GM12873 (cell line): Measurements from ENCODE around the gene ZIC5.

ENCODE experiments used
- TF ChIP-seq, protein P1 (sequence below): IDR thresholded peaks from 2 replicates; pipeline ENCODE4 v1.5.1; 2012; ENCODE audit warnings: low read depth, mild to moderate bottlenecking, moderate library complexity, low read length, control low read depth; ENCODE audit not compliant: insufficient read depth; ENCODE audit errors: missing control alignments

ZIC5 gene

DNA sequence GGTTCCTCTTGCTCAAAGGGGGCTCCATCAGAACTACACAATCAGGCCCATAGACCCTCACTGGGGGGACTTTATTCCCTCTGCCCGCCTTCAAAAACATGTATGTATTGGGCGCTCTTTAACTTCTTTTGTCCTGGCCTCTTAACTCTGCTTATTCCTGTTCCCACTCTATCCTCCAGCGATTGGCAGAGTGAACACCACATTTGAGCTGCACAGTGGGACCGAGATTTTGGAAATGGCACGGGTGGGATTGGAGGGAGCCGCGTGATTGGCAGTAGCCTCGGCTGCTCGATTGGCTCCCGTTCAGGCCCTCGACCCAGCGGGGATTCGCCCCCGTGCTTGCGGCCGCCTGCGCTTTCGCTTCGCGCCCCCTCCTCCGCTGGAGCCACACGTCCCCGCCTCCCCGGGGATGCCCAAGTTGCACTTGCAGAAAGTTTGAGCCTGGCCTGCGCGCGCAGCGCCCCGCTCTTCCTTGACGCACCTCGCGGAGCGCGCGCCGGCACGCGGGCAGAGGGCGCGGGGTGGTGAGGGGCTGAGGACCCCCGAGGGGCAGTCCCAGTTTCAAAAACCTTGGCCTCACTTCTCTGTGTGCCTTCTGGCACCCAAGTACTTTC, at the start of gene ZIC5:
Gene ZIC5, minus strand, starts transcription at position 192 of the 614 bp plus-strand sequence. Its CDS starts 164 bp downstream, at position 28.
- TF ChIP-seq, protein P1, sequence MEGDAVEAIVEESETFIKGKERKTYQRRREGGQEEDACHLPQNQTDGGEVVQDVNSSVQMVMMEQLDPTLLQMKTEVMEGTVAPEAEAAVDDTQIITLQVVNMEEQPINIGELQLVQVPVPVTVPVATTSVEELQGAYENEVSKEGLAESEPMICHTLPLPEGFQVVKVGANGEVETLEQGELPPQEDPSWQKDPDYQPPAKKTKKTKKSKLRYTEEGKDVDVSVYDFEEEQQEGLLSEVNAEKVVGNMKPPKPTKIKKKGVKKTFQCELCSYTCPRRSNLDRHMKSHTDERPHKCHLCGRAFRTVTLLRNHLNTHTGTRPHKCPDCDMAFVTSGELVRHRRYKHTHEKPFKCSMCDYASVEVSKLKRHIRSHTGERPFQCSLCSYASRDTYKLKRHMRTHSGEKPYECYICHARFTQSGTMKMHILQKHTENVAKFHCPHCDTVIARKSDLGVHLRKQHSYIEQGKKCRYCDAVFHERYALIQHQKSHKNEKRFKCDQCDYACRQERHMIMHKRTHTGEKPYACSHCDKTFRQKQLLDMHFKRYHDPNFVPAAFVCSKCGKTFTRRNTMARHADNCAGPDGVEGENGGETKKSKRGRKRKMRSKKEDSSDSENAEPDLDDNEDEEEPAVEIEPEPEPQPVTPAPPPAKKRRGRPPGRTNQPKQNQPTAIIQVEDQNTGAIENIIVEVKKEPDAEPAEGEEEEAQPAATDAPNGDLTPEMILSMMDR, result no peak

DNA sequence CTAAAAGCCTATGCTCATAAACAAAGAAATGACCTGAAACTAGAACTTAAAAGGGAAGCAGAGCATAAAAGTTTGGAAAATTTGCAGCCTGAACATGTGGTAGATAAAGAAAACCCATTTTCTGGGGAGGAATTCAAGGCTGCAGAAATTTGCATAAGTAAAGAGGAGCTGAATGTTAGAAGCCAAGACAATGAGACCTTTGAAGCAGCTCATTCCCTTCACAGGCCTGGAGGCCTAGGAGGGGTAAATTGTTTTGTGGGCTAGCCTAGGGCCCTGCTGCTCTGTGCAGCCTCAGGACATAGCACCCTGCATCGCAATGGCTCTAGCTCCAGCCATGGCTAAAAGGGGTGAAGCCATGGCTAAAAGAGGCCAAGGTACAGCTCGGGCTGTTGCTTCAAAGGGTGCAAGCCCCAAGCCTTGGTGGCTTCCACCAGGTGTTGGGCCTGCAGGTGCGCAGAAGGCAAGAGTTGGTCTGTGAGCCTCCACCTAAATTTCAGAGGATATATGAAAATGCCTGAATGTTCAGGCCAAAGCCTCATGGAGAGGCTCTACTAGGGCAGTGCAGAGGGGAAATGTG, 48.3 kb upstream of the ZIC5 start:
- TF ChIP-seq, protein P1, result no peak

DNA sequence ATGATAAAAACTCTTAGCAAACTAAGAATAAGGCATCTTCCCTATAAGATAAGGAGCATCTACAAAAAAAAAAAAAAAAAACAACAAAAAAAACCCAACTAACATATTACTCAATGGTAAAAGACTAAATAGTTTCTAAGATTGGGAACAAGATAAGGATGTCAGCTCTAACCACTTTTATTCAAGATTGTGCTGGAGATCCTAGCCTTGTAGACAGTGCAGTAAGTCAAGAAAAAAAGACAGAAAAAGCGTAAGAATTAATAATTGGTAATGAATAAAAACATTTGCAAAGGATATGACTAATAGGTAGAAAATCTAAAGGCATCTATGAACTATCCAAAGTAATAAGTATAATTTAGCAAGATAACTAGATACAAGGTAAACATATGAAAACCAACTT, 43.1 kb upstream of the ZIC5 start:
- TF ChIP-seq, protein P1, result no peak

DNA sequence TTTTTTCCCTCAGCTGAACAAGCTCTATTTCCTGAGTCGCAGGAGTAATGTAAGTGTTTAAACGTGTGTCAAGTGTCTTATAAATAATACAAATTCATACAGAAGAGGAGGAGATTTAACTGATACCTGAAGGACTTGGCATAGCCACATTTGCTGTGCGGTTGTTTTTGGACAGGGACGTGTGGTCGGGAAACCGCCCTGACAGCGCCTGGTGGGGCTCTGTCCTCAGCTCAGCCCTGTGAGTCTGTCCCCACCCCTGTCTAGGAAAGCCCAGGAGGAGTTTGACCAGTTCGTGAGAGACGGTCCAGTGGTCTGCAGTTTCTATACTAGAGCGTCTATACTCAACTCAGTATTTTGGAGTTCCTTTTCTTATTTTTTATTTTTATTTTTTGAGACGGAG, 26.7 kb upstream of the ZIC5 start:
- TF ChIP-seq, protein P1, result no peak

DNA sequence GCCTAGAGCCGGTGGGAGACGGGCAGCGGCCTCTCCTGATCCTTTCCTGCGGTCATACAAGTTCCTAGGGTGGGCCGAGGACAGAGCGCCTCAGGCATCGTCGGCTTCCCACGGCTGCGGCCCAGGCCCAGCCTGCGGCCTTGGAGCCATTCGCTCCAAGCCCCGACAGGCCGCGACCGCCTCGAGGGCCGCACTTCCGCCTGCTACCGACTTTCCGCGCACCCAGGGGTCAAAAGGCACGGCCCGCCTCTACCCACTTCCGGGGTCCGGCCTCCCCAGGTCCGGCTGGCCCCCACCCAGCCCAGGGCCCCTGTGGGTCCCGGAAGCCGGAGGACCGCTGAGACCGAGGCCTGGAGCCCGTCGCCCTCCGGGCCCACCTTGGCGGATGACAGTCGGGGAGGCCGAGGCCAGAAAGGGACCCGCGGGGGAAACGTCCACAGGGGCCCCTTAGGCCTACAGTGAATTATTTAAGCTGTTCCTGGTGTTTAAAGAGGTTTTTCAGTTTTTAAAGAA, 26.2 kb upstream of the ZIC5 start:
- TF ChIP-seq, protein P1, result no peak

DNA sequence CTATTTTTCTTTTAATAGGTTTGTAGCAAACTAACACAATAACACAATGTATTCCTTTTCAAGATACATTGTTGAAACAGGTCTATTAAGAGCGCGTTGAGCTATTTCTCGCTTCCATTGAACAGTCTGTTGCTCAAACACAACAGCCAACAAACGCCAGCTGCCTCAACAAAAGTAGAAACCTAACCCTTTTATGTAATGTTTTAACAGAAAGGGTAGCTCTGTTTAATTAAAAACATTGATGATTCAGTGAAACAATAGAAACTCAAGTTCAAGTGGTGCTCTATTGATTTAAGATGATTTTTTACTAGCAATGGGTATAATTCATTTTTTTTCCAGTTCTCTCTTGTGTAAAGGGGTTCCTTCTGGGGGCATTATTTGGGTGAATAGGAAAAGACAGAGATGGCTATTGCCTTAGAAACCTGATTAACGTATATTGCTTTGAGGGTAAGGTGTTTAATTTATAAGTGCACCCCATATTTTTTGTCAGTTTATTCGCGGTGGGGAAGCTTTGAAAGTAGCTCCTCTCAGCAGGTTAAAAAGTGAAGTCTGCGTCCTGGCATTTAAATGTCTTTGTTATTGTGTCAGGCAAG, 24.9 kb upstream of the ZIC5 start:
- TF ChIP-seq, protein P1, result no peak

DNA sequence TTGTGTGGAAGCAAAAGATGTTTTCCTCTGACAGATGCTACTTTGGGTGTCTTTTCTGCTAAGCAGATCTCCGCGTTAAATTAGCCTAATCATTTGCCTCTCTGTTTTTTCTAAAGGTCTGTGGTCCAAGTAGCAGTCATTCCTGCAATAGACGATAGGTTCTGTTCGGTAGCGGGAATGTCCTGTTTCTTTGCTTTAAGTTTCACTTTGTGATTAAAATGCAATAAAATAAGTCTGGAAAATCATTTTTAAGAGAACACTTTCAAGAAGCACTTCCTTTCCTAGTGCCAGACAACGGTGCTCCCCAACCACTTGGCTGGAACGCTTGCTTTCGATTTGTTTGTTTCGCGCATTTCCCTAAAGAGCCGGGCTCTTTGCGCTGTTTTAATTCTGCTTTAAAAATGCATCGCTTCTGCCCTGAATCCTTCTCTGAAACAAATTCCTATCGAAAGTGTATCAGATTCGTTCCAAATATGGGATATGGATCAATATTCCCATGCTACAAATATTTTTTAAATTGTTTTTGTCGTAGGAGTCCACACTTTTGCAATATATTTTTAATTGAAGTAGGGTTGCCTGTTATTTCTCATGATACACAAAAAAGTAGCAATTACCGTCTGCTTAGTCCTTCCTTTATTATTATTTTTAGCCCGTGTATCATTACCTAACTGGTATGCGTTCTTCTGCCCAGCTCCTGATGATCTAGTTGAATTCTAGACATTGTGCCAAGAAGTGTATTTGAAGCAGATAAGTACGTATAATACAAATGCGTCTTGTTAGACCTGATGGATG, 24.2 kb upstream of the ZIC5 start:
- TF ChIP-seq, protein P1, result no peak
